Colonic mucosa (tissue), 4 donors: ENCODE measurements around the gene TGFBR3L. TPM values are rescaled to one million over a fixed set of nuclear protein-coding genes. Genes with fewer than 3 reads are reported as not detected.
A peak's percentile ranks its signal among the peaks of the same experiment; 100 is the strongest.

ENCODE experiments used
- DNase-seq: peaks from one replicate; pipeline ENCODE4 v3.0.0-alpha.2; 2020
- H3K27ac ChIP-seq: fragments of 200-600 bp; one replicate; pipeline ENCODE4 v1.8.0; 2021
- H3K27me3 ChIP-seq: fragments of 200-600 bp; one replicate; pipeline ENCODE4 v1.8.0; 2021
- H3K36me3 ChIP-seq: fragments of 200-600 bp; one replicate; pipeline ENCODE4 v1.8.0; 2021
- H3K4me1 ChIP-seq: fragments of 200-600 bp; one replicate; pipeline ENCODE4 v1.8.0; 2021; ENCODE audit warnings: mild to moderate bottlenecking
- H3K4me3 ChIP-seq: fragments of 200-600 bp; one replicate; pipeline ENCODE4 v1.8.0; 2021
- H3K9ac ChIP-seq, 2 donors: one replicate each; pipeline ENCODE4 v1.7.0; 2013; ENCODE audit warnings: control low read depth in 2 of 2, low read depth in 2 of 2, low read length in 2 of 2
- H3K9me3 ChIP-seq: fragments of 200-600 bp; one replicate; pipeline ENCODE4 v1.8.0; 2021
- intact Hi-C: fragments of 100-400 bp; cut with DNase I; formaldehyde crosslinking; loops from one replicate; pipeline ENCODE4 v1.14.1; 2022
- total RNA-seq, 2 donors: library from RNA; stranded (reverse); fragmentation: NEBNext Ultra II Directional in 1 of 2; extraction: Animal tissue kit (Norgen Biotek cat#: 25700) in 1 of 2; gene quantifications; one replicate each; pipeline ENCODE4 v1.2.1, GENCODE V29; 2021
- TF ChIP-seq, protein P1 (sequence below): fragments of 200-600 bp; IDR thresholded peaks from one replicate; pipeline ENCODE4 v1.8.0; 2022; ENCODE audit warnings: antibody characterized with exemption, mild to moderate bottlenecking
- donor health status: healthy.
- donor health status: DM: no; HTN: no; CAD: no.
- donor health status: DM: no; HTN: no; CAD: no.

TGFBR3L gene
- total RNA-seq, 2 donors from 2014 or later: not detected

GRCh38 chr19:7940841-7941240 lies 26.2 kb downstream of the TGFBR3L start:
- TF ChIP-seq, protein P1, sequence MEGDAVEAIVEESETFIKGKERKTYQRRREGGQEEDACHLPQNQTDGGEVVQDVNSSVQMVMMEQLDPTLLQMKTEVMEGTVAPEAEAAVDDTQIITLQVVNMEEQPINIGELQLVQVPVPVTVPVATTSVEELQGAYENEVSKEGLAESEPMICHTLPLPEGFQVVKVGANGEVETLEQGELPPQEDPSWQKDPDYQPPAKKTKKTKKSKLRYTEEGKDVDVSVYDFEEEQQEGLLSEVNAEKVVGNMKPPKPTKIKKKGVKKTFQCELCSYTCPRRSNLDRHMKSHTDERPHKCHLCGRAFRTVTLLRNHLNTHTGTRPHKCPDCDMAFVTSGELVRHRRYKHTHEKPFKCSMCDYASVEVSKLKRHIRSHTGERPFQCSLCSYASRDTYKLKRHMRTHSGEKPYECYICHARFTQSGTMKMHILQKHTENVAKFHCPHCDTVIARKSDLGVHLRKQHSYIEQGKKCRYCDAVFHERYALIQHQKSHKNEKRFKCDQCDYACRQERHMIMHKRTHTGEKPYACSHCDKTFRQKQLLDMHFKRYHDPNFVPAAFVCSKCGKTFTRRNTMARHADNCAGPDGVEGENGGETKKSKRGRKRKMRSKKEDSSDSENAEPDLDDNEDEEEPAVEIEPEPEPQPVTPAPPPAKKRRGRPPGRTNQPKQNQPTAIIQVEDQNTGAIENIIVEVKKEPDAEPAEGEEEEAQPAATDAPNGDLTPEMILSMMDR: no peak
- Histone ChIP-seq H3K9ac (no peak overlapping the region), H3K9me3 (no peaks in the 10 kb centered on the region), H3K4me3 (no peak overlapping the region), H3K4me1 (peaks cover 6% of the 10 kb centered on the region), H3K36me3 (no peaks in the 10 kb centered on the region), H3K27me3 (no peaks in the 10 kb centered on the region), H3K27ac (no peak overlapping the region)
- intact Hi-C loops: no loop called here
- DNase-seq: no peak

- H3K9ac ChIP-seq: no peak overlapping the region
- TF ChIP-seq, protein P1: no peak
- DNase-seq: no peak
- no peaks in the 10 kb centered on the region for H3K27me3 ChIP-seq
- no peaks in the 10 kb centered on the region for H3K9me3 ChIP-seq
- H3K4me3 ChIP-seq: peak overlapping the region; percentile 68
- peaks cover 6% of the 10 kb centered on the region for H3K4me1 ChIP-seq
- intact Hi-C loops: no loop called here
- H3K27ac ChIP-seq: no peak overlapping the region
- no peaks in the 10 kb centered on the region for H3K36me3 ChIP-seq
Measured at GRCh38 chr19:7941895-7942596, 27.4 kb downstream of the TGFBR3L start.

GRCh38 chr19:7942981-7943443 lies 28.4 kb downstream of the TGFBR3L start:
- Histone ChIP-seq H3K36me3 (no peaks in the 10 kb centered on the region), H3K27me3 (no peaks in the 10 kb centered on the region), H3K27ac (peak overlapping the region; percentile 79), H3K9me3 (no peaks in the 10 kb centered on the region), H3K4me1 (peaks cover 6% of the 10 kb centered on the region), H3K4me3 (peak overlapping the region; percentile 68), H3K9ac (peak overlapping the region; percentile 95 to 96)
- intact Hi-C loops: no loop called here
- no peak for DNase-seq
- TF ChIP-seq, protein P1: no peak

- Histone ChIP-seq H3K36me3 (no peaks in the 10 kb centered on the region), H3K4me1 (peaks cover 6% of the 10 kb centered on the region), H3K9me3 (no peaks in the 10 kb centered on the region), H3K9ac (peak within 1 kb of the TSS; percentile 95 to 96), H3K4me3 (peak within 1 kb of the TSS; percentile 68), H3K27ac (peak within 1 kb of the TSS; percentile 79), H3K27me3 (no peaks in the 10 kb centered on the region)
- TF ChIP-seq, protein P1: no peak
- DNase-seq: peak; percentile 100
- intact Hi-C loops: no loop called here
Measured at GRCh38 chr19:7943444-7944176, 29.0 kb downstream of the TGFBR3L start, which contains the start of gene TIMM44. TSS of gene TIMM44 (minus strand) at chr19:7943666. CDS start at chr19:7943651, 15 bp downstream.

GRCh38 chr19:7944177-7944761 lies 29.6 kb downstream of the TGFBR3L start:
- Histone ChIP-seq H3K4me3 (peak overlapping the region; percentile 47), H3K27me3 (no peaks in the 10 kb centered on the region), H3K36me3 (no peaks in the 10 kb centered on the region), H3K9ac (peak overlapping the region; percentile 40 to 87), H3K27ac (peak overlapping the region; percentile 48), H3K9me3 (no peaks in the 10 kb centered on the region), H3K4me1 (peaks cover 6% of the 10 kb centered on the region)
- peak; percentile 92 for DNase-seq
- TF ChIP-seq, protein P1: peak; percentile 79
- intact Hi-C loops: no loop called here
